GM21723 (cell line): ENCODE data around the gene CCDC81.
"Not testable (repeated sequence)": the region's sequence is repeated elsewhere in the genome, so short reads cannot be mapped to it uniquely, and the experiment has no call there.

ENCODE experiments used
- ATAC-seq: cut with Tn5 transposase; IDR thresholded peaks from one replicate; pipeline ENCODE4 v1.9.1; 2021; ENCODE audit warnings: mild to moderate bottlenecking, moderate library complexity; ENCODE audit not compliant: unreplicated experiment

The CCDC81 gene

GRCh38 chr11:86374586-86374985 lies at the start of gene CCDC81:
TSS of gene CCDC81 (plus strand) at chr11:86374887. CDS start at chr11:86375164, 277 bp downstream.
- no peak for ATAC-seq

GRCh38 chr11:86335131-86335767 lies 39.4 kb upstream of the CCDC81 start:
- ATAC-seq = no peak

GRCh38 chr11:86337227-86337626 lies 37.5 kb upstream of the CCDC81 start:
- ATAC-seq = no peak

GRCh38 chr11:86341382-86341781 lies 33.3 kb upstream of the CCDC81 start:
- ATAC-seq = no peak

- no peak for ATAC-seq
Observed at GRCh38 chr11:86346513-86346912, 28.2 kb upstream of the CCDC81 start.

- no peak for ATAC-seq
Observed at GRCh38 chr11:86355256-86355655, 19.4 kb upstream of the CCDC81 start.

GRCh38 chr11:86357412-86357811 lies 17.3 kb upstream of the CCDC81 start:
- ATAC-seq = not testable (repeated sequence)

GRCh38 chr11:86358720-86359119 lies 16.0 kb upstream of the CCDC81 start:
- no peak for ATAC-seq

GRCh38 chr11:86360775-86361395 lies 13.8 kb upstream of the CCDC81 start:
- ATAC-seq = no peak

GRCh38 chr11:86363424-86363823 lies 11.3 kb upstream of the CCDC81 start:
- ATAC-seq = no peak

- ATAC-seq = no peak
Observed at GRCh38 chr11:86365546-86365945, 9.1 kb upstream of the CCDC81 start.

- ATAC-seq = no peak
Observed at GRCh38 chr11:86369668-86370067, 5.0 kb upstream of the CCDC81 start.

GRCh38 chr11:86370171-86370570 lies 4.5 kb upstream of the CCDC81 start:
- ATAC-seq = no peak

- no peak for ATAC-seq
Observed at GRCh38 chr11:86370922-86371594, 3.6 kb upstream of the CCDC81 start.

- no peak for ATAC-seq
Observed at GRCh38 chr11:86372041-86372440, 2.6 kb upstream of the CCDC81 start.

- ATAC-seq = no peak
Observed at GRCh38 chr11:86372586-86372985, 2.1 kb upstream of the CCDC81 start.

- ATAC-seq = no peak
Observed at GRCh38 chr11:86374069-86374468, 618 bp upstream of the CCDC81 start.

GRCh38 chr11:86377972-86378371 lies 3.3 kb downstream of the CCDC81 start:
- no peak for ATAC-seq

- ATAC-seq = no peak
Observed at GRCh38 chr11:86380295-86381059, 5.8 kb downstream of the CCDC81 start.

GRCh38 chr11:86383041-86383955 lies 8.6 kb downstream of the CCDC81 start:
- ATAC-seq = no peak
